Cerebellar cortex (tissue), 1 donor: ENCODE results near the gene OR7G2.
A peak's percentile ranks its signal among the peaks of the same experiment; 100 is the strongest.

Source experiments
- DNase-seq: peaks from one replicate; pipeline ENCODE4 v3.0.0-alpha.2; 2015; ENCODE audit warnings: low spot score

Gene OR7G2

DNA sequence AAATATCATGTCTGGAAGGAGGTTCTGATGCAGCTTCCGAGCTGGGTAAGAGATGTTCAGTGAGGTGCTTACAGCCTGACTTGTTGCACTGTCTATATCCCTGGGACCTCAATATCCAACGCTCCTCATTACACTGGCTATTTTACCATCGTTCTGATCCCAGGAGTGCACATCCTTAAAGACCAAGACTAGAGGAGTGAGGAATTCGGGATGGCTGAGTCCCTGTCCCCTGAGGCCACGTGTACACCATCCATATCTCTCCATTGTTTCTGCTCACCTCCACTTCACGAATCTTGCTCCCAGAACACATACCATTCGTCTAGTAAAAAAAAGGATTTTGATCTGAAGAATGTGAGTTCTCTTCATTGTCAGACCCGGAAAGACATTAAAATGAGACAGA, at the start of gene OR7G2:
Gene OR7G2, minus strand, starts transcription at position 101 of the 400 bp plus-strand sequence. CDS start 4,232 bp downstream, outside the sequence.
- DNase-seq: no peak

DNA sequence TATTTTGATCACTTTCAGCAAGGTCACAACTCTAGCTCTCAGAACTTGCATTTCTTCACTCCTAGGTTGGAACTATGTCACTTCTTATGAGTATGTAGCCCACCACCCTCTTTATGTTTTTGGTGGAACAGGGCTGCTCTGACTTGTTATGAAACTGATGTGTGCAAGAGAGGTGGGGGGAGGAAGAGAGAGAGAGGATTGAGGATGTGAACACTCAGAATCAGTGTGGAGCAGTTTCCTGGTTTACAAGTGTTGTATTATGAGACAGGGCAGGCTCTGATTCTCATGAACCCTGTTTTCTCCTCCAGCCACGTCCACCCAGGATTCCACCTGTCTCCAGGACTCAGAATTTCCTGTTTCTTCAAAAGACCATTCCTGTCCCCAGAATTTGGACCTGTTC, 49.0 kb upstream of the OR7G2 start:
- no peak for DNase-seq

DNA sequence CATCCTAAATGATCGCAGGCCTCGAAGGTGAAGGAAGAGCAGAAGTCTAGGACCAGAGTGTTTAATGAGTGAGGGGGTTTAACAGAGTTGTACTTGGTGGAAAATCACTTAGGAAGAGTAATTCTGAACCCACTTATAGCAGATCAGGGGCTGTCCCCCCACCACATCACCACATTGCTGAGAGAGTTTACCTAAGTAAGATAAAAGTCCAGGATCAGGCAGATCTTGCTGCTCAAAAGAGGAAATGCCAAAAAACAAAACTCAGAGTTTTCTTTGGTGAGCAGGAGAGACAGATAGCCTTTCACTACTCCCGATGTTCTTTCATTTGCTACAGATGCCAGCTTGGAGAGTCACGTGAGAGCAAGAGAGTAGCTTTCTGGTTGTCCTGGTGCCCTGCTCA, 48.3 kb upstream of the OR7G2 start:
- no peak for DNase-seq

DNA sequence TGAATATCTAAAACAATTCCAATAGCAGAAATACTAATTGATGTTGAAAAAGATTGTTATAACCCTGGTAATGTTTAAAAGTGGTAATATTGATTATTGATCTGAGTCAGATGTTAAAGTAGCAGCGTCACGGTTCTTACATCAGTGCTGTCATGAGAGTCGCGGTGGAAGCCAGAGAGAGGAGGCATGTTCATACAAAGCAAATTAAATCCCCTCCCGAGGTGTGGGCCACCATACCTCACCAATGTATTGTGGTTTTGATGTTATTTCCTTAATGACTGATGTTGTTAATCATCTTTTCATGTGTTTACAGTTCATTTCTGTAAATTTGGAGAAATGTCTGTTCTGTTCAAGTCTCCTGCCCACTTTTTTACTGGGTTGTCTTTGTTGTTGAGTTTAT, 44.1 kb upstream of the OR7G2 start:
- DNase-seq: no peak

DNA sequence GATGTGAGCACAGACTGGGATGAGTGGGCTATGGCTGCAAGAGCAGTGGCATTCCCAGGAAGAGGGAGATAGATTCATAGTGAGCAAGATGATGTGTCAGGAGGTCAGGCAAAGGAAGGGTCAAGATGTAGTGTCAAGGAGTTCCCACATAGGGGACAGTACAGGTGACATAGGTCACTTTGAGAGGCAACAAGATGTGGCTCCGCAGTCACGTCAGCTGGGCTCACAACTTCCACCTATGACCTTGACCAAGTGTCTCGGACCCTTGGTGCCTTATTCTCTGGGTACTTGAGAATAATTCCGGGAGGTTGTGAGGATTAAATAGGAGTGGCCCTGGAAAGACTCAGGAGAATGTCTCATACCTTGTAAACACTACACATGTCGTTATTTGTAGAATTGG, 43.4 kb upstream of the OR7G2 start:
- DNase-seq: no peak

DNA sequence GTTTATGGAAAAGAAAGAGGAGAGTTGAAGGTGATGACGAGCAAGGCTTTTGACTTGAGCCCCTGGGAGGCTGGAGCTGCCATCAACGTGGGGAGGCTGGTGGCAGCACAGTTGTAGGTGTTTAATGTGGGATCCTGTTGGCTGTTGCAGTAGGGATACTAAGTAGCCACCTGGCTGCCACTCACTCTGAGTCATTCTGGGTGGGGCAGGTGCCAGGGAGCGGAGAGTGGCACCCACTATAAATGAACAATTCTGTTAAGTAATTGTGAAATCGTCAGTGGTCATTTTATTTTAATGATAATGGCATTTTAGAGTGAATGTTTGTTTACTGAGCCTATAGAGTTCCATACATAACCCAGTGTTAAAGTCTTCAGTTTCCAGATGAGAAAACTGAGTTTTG, 42.7 kb upstream of the OR7G2 start:
- DNase-seq: no peak

DNA sequence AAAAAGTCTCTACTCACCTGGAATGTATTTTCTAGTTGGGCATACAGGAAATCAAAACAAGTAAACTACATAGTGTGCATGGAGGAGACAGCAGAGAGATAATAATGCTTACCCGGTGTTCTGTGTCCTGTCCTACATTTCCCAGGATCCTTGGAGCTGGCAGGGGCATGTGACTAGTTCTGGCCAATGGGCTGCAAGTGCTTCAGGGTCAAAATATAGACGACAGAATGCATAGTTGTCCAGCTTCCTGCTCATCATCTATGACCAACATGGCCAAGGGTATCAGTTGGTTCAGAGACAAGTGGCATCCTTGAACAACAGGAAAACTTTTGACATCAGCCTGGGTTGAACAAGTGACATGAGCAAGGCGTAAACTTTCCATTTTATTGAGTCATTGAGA, 41.4 kb upstream of the OR7G2 start:
- no peak for DNase-seq

DNA sequence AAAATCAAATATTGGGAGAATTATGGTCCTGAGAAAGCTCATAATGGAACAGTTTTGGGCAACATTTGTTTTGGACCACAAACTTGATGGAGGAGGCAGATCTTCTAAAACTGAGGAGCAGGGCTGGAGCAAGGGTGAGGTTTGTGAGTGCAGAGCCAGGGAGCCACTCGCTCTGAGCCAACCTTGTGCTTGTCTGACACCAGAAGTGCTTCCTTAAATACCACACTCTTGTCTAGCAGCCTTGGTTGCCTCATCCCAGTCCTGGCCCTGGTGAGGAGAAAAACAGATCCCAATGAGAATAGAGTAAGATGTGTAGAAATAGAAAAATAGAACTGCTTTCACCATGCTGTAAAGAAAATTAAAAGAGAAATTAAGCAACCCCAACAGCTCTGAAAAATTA, 39.6 kb upstream of the OR7G2 start:
- DNase-seq: no peak

DNA sequence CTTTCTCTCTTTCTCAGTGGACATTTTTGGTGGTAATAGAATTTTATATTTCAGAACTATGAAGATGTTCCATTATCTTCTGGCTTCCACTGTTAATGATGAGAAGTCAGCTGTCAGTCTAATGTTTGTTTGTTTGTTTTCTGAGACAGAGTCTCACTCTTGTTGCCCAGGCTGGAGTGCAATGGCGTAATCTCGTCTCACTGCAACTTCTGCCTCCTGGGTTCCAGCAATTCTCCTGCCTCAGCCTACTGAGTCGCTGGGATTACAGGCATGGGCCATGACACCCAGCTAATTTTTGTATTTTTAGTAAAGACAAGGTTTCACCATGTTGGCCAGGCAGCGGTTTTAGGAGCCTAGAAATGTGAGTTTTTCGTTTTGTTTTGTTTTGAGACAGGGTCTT, 37.6 kb upstream of the OR7G2 start:
- no peak for DNase-seq

DNA sequence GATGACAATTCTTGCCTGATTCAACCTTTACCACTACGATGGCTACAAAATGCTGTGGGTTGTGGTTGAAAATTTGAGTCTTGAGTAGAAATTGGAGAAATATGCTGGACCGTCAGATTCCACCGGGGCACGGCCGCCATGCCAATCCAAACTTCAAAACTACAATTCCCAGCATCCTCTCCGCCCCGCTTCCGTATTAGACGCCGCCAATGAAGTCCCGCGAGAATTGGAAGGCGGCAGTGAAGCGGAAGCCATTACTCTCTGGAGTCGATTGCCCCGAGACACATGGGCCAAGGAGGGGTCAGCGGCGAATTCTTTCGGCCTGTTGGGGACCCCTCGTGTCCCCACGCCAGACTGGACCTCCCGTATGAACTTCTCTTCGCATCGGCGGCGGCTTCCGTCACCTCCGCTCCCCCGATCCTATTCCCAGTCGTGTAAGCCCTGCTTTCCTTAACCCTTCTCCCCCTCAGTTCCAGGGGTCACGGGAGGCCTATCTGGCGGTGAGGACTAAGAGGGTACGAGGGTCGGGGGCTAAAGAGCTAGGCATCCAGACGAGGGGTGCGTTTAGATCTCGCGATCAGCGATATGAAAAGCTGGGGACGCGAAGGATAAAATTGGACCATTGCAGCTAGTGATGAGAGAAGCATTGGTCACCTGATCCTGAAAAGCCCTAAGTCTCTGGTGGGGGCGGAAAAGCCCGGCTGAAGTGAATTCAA, 33.0 kb upstream of the OR7G2 start, which contains the start of gene ZNF317:
Gene ZNF317, plus strand, starts transcription at position 239 of the 716 bp plus-strand sequence. CDS start 15,620 bp downstream, outside the sequence.
- peak; percentile 96 for DNase-seq

DNA sequence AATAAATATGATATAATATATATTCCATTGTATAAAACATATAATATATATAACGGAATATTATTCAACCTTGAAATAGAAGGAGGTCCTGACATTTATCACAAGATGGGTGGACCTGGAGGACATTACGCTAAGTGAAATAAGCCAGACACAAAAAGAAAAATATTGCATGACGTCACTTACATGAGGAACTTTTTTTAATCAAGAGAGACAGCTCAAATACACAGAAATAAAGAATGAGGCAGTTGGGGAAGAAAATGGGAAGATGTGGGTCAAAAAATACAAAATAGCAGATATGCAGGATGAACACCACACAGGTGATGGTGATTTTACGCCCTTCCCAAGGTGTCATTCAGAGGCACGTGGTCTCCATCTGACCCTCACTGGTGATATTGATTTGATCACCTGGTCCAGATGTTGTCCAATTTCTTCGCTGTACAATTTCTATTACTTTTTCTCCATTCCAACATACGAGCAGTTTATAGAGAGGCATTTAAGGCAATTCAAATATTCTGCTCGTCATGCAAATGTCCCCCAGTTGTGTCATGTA, 32.4 kb upstream of the OR7G2 start:
- DNase-seq: no peak

DNA sequence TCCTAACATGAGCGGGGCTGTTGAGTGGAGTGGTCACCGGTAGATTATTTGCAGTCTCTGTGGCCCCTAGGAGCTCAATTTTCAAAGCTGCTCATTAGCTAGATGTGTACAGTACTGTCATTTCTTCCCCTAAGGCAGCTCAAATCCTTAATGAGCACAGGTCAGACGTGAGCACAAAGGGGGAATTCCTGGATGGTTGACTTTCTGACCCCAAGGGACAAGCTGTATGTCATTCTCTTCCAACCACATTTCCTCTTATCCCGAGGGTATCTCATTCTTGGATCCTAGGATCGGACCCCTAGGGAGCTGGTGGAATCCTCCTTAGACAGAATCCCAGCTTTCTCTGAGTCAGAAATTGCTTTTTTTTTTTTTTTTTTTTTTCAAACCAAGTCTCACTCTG, 25.1 kb upstream of the OR7G2 start:
- no peak for DNase-seq

DNA sequence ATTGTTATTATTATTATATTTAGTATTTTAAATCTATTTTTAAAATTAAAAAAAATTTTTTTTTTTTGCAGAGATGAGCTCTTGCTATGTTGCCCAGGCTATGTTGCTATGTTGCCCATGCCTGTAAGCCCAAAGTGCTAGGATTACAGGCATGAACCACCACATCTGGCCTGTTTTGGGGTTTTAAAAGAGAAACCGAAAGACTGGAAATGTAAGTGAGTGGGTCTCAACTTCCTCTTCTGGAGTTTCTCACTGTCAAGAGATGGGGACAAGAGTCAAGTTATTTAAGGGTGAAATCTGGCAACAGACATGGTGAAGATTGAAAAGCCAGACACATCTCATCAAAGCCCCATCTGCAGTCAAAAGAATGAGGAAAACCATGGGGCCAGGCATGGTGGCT, 23.7 kb upstream of the OR7G2 start:
- no peak for DNase-seq

DNA sequence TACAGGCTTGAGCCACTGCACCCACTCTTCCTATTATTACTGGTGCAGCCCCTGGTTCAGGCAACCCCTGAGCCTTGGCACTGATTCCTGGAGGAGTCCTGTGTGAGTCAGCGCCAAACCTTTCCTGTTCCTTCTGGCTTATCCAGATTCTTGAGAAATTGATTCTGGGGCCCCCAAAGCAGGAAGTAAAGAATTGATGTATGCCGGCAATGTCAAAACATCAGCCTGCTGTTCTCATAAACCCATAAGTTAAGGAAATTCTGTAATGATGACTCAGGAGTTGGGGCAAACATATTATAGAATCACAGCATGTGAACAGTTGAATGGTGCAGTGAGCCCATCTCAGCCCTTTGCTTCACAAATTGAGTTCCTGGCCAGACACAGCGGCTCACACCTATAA, 20.9 kb upstream of the OR7G2 start:
- DNase-seq: no peak

DNA sequence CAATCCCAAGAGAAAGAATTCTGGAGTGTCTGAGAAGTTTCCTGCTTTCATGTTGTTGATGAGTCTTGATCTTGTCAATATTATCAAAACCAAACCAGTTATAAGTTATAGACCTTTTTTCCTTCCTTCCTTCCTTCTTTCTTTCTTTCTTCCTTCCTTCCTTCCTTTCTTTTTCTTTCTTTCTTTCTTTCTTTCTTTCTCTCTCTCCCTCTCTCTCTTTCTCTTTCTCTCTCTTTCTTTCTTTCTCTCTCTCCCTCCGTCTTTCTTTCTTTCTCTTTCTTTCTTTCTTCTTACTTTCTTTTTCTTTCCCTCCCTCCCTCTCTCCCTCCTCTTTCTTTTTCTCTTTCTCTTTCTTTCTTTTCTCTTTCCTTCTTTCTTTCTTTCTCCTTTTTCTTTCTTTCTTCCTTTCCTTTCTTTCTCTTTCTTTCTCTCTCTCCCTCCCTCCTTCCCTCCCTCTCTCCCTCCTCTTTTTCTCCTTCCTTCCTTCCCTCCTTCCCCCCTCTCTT, 19.7 kb upstream of the OR7G2 start, which contains the start of gene OR7G3:
Gene OR7G3, minus strand, starts transcription at position 51 of the 506 bp plus-strand sequence. Its CDS starts 0 bp downstream, at position 51.
- DNase-seq: no peak

DNA sequence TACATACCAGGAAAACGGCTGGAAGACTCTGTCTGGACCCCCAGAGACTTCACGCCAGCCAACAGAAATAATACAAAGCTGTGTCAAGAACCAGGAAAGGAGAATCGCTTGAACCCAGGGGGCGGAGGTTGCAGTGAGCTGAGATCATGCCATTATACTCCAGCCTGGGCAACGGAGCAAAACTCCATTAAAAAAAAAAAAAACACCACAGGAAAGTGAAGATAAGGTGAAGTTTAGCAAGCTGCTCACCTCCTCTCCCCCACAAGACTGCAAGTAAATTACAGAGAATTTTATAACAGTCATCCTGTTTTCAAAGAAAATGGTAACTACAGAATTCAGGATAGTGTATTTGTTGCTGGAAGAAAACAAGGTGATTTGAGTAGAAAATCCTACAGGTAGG, 9.3 kb upstream of the OR7G2 start:
- DNase-seq: no peak

DNA sequence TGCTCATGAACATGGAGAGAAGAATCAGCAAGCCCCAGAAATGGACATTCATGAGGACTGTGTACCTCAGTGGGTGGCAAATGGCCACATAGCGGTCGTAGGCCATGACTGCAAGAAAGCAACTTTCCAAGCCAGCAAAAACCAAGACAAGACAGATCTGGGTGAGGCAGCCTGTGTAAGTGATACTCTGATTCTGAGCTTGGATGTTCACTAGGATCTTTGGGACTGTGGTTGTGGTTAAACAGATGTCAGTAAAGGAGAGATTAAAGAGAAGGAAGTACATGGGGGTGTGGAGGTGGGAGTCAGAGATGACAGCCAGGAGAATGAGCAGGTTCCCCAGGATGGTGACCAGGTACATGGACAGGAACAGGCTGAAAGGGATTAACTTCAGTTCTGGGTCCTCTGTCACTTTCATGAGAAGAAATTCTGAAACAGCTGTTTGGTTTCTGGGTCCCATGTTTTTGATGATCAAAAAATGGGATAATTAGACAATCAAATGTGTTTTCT, 8.1 kb upstream of the OR7G2 start, which contains the start of gene OR7G1:
Gene OR7G1, minus strand, starts transcription at position 457 of the 507 bp plus-strand sequence. Its CDS starts 0 bp downstream, at position 457.
- no peak for DNase-seq

DNA sequence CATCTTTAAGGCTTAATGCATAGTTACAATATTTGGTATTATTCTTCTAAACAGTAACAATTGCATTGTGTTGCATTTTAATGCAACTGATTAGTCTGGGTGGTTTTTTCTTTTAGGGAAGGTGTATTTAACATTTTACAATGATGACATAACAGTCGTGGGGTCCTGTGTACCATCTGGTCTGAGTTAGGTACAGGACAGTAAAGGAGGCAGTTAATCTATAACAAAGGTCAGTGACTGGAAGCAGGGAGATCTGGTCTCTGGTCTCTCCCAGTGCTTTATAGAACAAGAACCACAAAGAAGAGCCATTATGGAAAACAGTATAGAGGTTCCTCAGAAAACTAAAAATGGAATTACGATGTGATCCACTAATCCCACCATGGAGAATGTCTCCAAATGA, 2.7 kb upstream of the OR7G2 start:
- DNase-seq: no peak

DNA sequence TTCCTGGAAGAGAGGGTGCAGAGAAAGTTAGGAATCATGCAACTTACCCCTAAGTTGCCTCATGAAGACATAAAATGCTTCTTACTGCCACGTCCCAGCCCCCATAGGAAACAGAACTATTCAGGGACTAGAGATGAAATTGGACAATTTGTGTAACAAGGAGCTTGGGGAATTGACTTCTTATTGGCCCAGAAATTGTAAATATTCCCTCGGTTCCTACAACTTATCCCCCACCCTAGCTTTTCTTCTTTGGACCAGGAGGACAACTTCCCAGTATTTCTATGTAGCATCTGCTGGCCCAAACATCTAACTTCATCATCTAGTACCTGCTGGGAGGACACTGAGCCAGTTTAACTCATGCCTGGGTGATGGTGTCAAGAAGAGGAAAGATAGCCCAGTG, 20.5 kb downstream of the OR7G2 start, which contains the start of gene OR1M1:
Gene OR1M1, plus strand, starts transcription at position 301 of the 400 bp plus-strand sequence. CDS start 6,184 bp downstream, outside the sequence.
- DNase-seq: no peak

DNA sequence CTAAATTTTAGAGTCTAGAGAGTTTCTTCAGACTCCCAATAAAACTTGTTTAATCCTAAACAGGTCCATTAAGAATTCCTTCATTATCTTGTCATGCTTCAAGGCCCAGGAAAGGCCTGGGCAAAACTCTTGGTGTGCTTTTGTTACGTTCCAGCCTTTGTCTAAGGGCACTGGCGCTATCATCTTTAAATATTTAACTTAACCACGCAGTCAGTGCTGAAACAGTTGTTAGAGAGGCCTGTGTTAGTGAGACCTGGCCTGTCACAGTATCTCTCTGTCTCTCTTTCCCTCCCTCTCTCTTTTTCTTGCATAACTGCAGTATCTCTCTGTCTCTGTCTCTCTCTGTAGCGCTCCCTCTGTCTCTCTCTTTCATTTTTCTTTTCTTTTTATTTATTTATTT, 28.6 kb downstream of the OR7G2 start:
- DNase-seq: no peak

DNA sequence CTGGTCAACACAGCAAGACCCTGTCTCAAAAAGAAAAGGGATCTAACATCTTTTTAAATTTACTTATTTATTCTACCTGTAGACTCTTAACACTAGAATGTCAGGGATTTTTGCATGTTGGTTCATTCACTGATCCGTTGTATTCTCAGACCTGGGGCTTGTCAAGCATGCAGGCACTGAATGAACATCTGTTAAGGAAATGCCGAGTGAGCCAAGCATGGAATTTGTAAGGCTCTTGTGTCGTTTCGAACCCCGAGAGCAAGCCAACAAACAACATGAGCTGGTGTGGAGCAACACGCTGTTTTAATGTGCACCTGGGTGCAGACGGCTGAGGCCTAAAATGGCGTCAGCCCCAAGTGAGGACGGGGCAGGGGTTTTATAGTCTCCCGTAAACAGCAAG, 30.4 kb downstream of the OR7G2 start:
- no peak for DNase-seq

DNA sequence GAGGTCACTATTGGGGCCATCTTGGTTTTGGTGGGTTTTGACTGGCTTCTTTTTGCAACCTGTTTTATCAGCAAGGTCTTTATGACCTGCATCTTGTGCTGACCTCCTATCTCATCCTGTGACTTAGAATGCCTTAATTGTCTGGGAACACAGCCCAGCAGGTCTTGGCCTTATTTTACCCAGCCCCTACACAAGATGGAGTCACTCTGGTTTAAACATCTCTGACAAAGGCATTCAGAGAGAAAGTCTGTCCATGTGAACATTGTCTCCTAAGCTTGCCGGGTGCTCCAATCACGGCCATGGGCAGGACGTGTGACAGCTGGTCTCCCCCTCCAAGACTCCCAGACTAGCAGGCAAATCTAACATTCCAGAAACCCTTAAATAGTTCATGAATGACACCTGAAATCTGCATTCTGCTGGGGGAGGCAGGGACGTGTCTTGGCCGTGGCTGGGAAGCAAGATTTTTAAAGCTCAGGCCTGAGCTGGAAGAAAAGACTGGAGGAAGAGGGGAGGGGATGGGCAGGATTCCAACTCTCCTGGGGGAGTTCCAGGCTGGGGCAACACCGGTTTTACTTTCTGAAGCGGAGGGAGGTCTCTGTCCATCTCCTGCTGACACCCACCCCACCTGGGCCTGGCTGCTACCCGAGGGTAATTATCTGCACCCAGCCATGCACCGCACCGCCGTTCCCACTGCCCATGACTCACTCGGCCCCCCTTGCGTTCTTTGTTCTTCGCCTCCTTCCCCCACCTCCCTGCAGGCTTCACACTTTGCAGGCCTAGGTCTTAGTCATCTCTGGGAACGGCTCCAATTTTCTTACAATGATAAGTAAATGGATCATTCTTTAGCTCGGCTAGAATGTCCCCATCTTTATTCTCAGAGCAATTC, 32.0 kb downstream of the OR7G2 start:
- no peak for DNase-seq
